ENCODE measurements around the gene PIEZO1. TPM values are rescaled to one million over a fixed set of nuclear protein-coding genes. Genes with fewer than 3 reads are reported as not detected.
A peak's percentile ranks its signal among the peaks of the same experiment; 100 is the strongest.

The PIEZO1 gene
- total and polyA plus RNA-seq, 9 of the 15 experiments (the other 6 are each of a cell fraction or from before 2014, with no cell fraction given) = 3.6 to 432 (median 131) TPM

- 0 out of 4 replicates have a peak, but pooled peaks of 1 of the 2 experiments have one; percentile 27 for TF ChIP-seq FOXA3 (CRISPR knock-in tag; conservative IDR thresholded peaks at IDR 0.05 in 1 of 2, IDR thresholded peaks at IDR 0.05 in 1 of 2)
- peak; percentile 65 for TF ChIP-seq USF1 (CRISPR knock-in tag; IDR thresholded peaks at IDR 0.05)
- 0 out of 2 replicates have a peak, but pooled peaks have one; percentile 15 for TF ChIP-seq MECOM (CRISPR knock-in tag; IDR thresholded peaks at IDR 0.05)
- peak; percentile 14; the same call in 1 of the 2 replicates for TF ChIP-seq ZBED1 (IDR thresholded peaks at IDR 0.05)
- peak; percentile 35; the same call in 1 of the 2 replicates for TF ChIP-seq ZC3H4 (CRISPR knock-in tag; IDR thresholded peaks at IDR 0.05; ENCODE audit: borderline replicate concordance)
- TF ChIP-seq HIVEP1 (CRISPR knock-in tag; IDR thresholded peaks at IDR 0.05) = no peak
- no peak for TF ChIP-seq TEAD4 (IDR thresholded peaks at IDR 0.05; ENCODE audit: low read length)
- no peak for TF ChIP-seq TEAD4 (CRISPR knock-in tag; IDR thresholded peaks at IDR 0.05; ENCODE audit: borderline replicate concordance)
- TF ChIP-seq CLOCK (CRISPR knock-in tag; IDR thresholded peaks at IDR 0.05; ENCODE audit: borderline replicate concordance) = 0 out of 2 replicates have a peak, but pooled peaks have one; percentile 54
- no peak for TF ChIP-seq ZNF407 (IDR thresholded peaks at IDR 0.05; ENCODE audit: low read depth)
- no peak for TF ChIP-seq TBP (optimal IDR thresholded peaks at IDR 0.05; ENCODE audit: low read depth, low read length)
- TF ChIP-seq TFAM (CRISPR knock-in tag; conservative IDR thresholded peaks at IDR 0.05) = no peak
- no peak for TF ChIP-seq CBFA2T2 (conservative IDR thresholded peaks at IDR 0.05)
- peak in 1 of 2 experiments; percentile 29; a peak in 1 of 4 replicates for TF ChIP-seq KDM4B (IDR thresholded peaks at IDR 0.05; ENCODE audit: borderline replicate concordance in 2 of 2, low read depth in 1 of 2)
Measured at GRCh38 chr16:88772871-88773811, 11.9 kb downstream of the PIEZO1 start (continued).
